ENCODE data around the gene SDK2.
A peak's percentile ranks its signal among the peaks of the same experiment; 100 is the strongest.

The SDK2 gene

DNA sequence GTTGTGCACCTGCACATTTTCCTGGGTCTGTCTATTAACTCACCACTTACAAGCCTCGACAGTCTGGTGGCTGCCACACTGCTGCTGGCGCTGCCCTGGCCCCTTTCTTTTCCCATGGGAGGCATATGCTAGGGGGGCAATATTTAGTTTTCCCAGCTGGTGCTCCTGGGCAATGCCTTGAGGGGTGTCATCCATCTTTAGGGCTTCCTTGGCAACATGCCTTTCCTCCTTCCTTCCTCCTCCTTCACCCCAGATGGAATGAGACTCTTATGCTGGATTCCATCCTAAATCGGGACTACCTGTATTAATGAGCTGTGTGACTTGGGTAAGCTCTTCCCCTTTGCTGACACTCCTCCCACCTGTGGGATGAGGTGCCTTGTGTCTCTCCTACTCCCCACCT is 267.6 kb downstream of the SDK2 start:
- no peak for DNase-seq (ENCODE audit: low spot score)
- in situ Hi-C loops (cut with MboI; ENCODE audit: low pct_unique_long_range_greater_than_20kb, low sequenced_read_pairs, unreplicated experiment) = loop anchor here (10.0 kb wide), 1 partner anchor 122 kb away; no protein-coding TSS in a partner anchor
- TF ChIP-seq, protein P1, sequence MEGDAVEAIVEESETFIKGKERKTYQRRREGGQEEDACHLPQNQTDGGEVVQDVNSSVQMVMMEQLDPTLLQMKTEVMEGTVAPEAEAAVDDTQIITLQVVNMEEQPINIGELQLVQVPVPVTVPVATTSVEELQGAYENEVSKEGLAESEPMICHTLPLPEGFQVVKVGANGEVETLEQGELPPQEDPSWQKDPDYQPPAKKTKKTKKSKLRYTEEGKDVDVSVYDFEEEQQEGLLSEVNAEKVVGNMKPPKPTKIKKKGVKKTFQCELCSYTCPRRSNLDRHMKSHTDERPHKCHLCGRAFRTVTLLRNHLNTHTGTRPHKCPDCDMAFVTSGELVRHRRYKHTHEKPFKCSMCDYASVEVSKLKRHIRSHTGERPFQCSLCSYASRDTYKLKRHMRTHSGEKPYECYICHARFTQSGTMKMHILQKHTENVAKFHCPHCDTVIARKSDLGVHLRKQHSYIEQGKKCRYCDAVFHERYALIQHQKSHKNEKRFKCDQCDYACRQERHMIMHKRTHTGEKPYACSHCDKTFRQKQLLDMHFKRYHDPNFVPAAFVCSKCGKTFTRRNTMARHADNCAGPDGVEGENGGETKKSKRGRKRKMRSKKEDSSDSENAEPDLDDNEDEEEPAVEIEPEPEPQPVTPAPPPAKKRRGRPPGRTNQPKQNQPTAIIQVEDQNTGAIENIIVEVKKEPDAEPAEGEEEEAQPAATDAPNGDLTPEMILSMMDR (IDR thresholded peaks at IDR 0.05; ENCODE audit: extremely low read depth, insufficient read depth, missing control alignments) = no peak

DNA sequence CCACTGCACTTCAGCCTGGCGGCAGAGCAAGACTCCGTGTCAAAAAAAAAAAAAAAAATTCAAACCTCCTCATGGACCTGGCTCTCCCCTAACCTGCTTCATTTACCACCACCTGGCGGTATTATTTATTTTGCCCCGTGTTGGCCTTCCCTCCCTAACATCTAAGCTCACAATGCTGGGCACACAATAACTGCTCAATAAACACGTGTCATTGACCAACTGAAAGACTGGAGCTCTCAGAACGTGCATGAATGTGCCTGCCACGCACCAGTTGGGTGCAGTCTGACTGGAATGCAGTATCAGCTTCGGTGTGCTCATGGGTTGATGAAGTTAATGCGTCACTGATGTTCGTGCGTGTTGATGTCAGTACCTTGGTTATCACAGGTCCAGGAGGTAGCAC is 268.1 kb downstream of the SDK2 start:
- in situ Hi-C loops (cut with MboI; ENCODE audit: low pct_unique_long_range_greater_than_20kb, low sequenced_read_pairs, unreplicated experiment) = loop anchor here (10.0 kb wide), 1 partner anchor 121 kb away; no protein-coding TSS in a partner anchor
- TF ChIP-seq, protein P1 (IDR thresholded peaks at IDR 0.05; ENCODE audit: extremely low read depth, insufficient read depth, missing control alignments) = no peak
- DNase-seq (ENCODE audit: low spot score) = no peak

DNA sequence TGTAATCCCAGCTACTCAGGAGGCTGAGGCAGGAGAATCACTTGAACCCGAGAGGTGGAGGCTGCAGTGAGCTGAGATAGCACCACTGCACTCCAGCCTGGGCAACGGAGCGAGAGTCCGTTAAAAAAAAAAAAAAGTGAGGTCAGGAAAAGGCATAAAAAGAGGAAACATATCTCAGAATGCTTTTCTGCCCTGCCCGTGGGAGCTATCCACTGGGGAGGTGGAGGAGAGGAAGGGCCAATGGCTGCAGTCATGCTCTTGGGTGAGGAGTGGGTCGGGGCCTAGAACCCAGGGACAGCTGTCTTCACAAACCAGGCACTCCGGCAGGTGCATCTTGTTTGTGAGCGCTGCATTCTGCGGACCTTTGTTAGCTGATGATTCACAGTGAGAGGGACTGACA is 272.4 kb downstream of the SDK2 start:
- DNase-seq (ENCODE audit: low spot score) = no peak
- in situ Hi-C loops (cut with MboI; ENCODE audit: low pct_unique_long_range_greater_than_20kb, low sequenced_read_pairs, unreplicated experiment) = loop anchor here (10.0 to 25.0 kb wide), 2 partner anchors 117 to 810 kb away; no protein-coding TSS in a partner anchor
- TF ChIP-seq, protein P1 (IDR thresholded peaks at IDR 0.05; ENCODE audit: extremely low read depth, insufficient read depth, missing control alignments) = no peak

DNA sequence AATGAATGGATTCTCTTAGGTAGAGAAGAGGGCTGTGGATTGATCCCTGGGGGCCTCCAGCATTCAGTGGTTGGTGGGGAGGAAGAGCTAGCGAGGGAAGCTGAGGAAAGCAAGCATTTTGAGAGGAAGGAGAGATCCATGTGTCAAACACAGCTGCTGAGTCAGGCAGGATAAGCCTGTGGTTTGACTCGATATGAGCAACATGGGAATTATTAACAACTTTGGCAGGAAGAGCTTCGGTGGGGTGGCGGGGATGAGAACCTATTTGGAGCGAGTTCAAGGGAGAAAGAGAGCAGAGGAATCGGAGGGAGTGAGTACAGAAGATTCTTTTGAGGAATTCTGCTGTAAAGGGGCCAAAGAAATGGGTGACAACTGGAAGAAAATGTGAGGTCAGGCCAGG is 273.0 kb downstream of the SDK2 start:
- TF ChIP-seq, protein P1 (IDR thresholded peaks at IDR 0.05; ENCODE audit: extremely low read depth, insufficient read depth, missing control alignments) = no peak
- in situ Hi-C loops (cut with MboI; ENCODE audit: low pct_unique_long_range_greater_than_20kb, low sequenced_read_pairs, unreplicated experiment) = loop anchor here (10.0 to 25.0 kb wide), 2 partner anchors 116 to 809 kb away; no protein-coding TSS in a partner anchor
- no peak for DNase-seq (ENCODE audit: low spot score)

DNA sequence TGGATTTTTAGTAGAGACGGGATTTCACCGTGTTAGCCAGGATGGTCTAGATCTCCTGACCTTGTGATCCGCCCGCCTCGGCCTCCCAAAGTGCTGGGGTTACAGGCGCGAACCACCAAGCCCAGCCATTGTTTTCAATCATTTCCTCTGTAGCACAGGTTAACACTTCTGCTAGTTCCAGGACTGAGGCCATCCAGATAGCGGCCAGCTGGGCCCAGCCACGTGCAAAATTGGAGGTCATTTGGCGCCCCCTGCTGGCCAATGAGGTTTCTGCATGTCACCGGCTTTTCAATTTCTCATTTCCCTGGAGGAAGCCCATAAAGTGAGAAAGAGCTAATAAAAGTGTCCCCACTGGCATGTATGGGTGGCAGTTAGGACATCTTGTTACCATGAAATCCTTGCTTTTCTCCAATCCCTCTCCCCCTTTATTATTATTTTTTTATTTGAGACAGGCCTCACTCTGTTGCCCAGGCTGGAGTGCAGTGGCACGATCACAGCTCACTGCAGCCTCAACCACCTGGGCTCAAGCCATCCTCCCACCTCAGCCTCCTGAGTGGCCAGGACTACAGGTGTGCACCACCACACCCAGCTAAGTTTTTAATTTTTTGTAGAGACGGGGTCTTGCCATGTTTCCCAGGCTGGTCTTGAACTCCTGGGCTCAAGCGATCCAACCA is 274.3 kb downstream of the SDK2 start:
- TF ChIP-seq, protein P1 (IDR thresholded peaks at IDR 0.05; ENCODE audit: extremely low read depth, insufficient read depth, missing control alignments) = peak; percentile 81
- peak; percentile 88 for DNase-seq (ENCODE audit: low spot score)
- in situ Hi-C loops (cut with MboI; ENCODE audit: low pct_unique_long_range_greater_than_20kb, low sequenced_read_pairs, unreplicated experiment) = loop anchor here (10.0 to 25.0 kb wide), 3 partner anchors 115 to 808 kb away; no protein-coding TSS in a partner anchor

DNA sequence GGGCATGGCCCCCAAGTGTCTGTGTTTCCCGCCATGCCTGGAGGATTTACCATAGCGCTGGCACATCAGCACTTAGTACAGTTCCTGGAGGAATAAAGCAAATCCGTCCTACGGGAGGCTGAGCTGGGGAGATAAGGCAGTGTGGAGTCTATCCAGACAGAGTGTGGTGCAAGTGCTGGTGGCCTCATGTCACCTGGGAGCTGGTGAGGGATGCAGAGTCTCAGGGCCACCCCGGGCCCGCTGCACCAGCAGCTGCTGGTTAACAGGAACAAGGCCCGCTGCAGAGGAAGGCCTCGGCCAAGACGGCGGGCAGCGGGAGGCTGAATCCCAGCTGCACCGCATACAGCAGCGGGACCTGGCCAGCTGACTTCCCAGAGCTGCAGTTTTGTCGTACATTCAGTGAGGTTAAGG is 275.1 kb downstream of the SDK2 start:
- in situ Hi-C loops (cut with MboI; ENCODE audit: low pct_unique_long_range_greater_than_20kb, low sequenced_read_pairs, unreplicated experiment) = loop anchor here (10.0 to 25.0 kb wide), 2 partner anchors 644 to 807 kb away; no protein-coding TSS in a partner anchor
- TF ChIP-seq, protein P1 (IDR thresholded peaks at IDR 0.05; ENCODE audit: extremely low read depth, insufficient read depth, missing control alignments) = no peak
- no peak for DNase-seq (ENCODE audit: low spot score)

Data from GM13977 (cell line).